HepG2 (cell line): ENCODE data around the gene EML2.

Source experiments
- CTCF ChIP-seq: sonication (generic); formaldehyde crosslinking; IDR thresholded peaks from 2 replicates; pipeline ENCODE4 v1.5.0; 2020; ENCODE audit warnings: mild to moderate bottlenecking, missing genetic modification reagents, moderate library complexity
- DPF2 ChIP-seq: sonication (generic); formaldehyde crosslinking; IDR thresholded peaks from 2 replicates; pipeline ENCODE4 v1.4.0; 2020; ENCODE audit warnings: mild to moderate bottlenecking, low read depth, missing genetic modification reagents, borderline replicate concordance
- EP300 ChIP-seq, 3 experiments: sonication (generic) in 1 of 3; formaldehyde crosslinking in 1 of 3; IDR thresholded peaks; 2 replicates each; pipeline versions ENCODE4 v1.5.1 to v1.6.1; 2011 to 2020; ENCODE audit warnings: low read depth in 2 of 3, low read length in 2 of 3, borderline replicate concordance in 1 of 3, improper control_type of control experiment in 1 of 3, mild to moderate bottlenecking in 1 of 3, missing genetic modification reagents in 1 of 3, moderate library complexity in 1 of 3
- JUND ChIP-seq: sonication (generic); formaldehyde crosslinking; IDR thresholded peaks from 2 replicates; pipeline ENCODE4 v1.8.0; 2022; ENCODE audit warnings: mild to moderate bottlenecking, missing genetic modification reagents
- MAZ ChIP-seq, 2 experiments: sonication (generic) in 1 of 2; formaldehyde crosslinking in 1 of 2; IDR thresholded peaks; 2 replicates each; pipeline versions ENCODE4 v1.5.0 to v1.6.1; 2012 to 2020; ENCODE audit warnings: low read depth in 2 of 2, mild to moderate bottlenecking in 2 of 2, borderline replicate concordance in 1 of 2, improper control_type of control experiment in 1 of 2, low read length in 1 of 2, missing genetic modification reagents in 1 of 2, moderate library complexity in 1 of 2
- MTA3 ChIP-seq: sonication (generic); formaldehyde crosslinking; IDR thresholded peaks from 2 replicates; pipeline ENCODE4 v1.4.0; 2020; ENCODE audit warnings: missing genetic modification reagents
- PLSCR1 ChIP-seq: sonication (generic); formaldehyde crosslinking; IDR thresholded peaks from 2 replicates; pipeline ENCODE4 v1.5.0; 2020; ENCODE audit warnings: missing genetic modification reagents, mild to moderate bottlenecking, borderline replicate concordance
- RELA ChIP-seq: sonication (generic); formaldehyde crosslinking; IDR thresholded peaks from 2 replicates; pipeline ENCODE4 v1.4.0; 2020; ENCODE audit warnings: missing genetic modification reagents
- TF ChIP-seq, protein P1 (sequence below): sonication (generic); formaldehyde crosslinking; conservative IDR thresholded peaks from 2 replicates; pipeline ENCODE4 v1.8.0; 2022; ENCODE audit warnings: low read depth, missing genetic modification reagents
- TF ChIP-seq, protein P2 (sequence below): sonication (generic); formaldehyde crosslinking; IDR thresholded peaks from 2 replicates; pipeline ENCODE4 v1.5.1; 2020; ENCODE audit warnings: mild to moderate bottlenecking, missing genetic modification reagents, moderate library complexity

DNA sequence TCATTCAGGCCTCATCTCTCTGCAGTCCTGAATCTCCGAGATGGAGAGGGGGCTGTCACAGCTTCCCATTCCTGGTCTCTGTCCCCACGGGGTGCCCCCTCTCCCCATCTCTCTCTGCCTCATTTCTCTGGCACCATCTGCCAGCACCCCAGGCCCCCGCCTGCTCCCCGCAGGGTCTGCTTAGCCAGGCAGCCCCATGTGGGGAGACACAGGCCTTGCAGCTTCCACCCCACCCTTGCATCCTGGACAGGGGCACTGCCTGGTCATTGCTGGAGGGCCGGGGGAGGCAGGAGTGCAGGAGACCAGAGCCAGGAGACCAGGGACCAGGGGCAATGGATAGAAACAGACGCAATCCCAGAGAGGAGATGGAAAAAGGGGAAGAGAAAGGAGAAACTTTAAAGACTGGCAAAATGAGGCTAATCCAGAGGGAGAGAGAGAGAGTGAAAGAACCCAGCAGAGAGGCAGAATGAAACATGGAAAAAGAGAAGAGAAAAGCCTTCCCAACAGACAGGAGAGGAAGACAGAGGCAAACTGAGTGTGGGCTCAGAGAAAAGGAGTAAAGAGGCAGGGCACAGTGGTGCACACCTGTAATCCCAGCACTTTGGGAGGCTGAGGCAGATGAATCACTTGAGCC lies 20.0 kb upstream of the EML2 start:
- TF ChIP-seq, protein P1, sequence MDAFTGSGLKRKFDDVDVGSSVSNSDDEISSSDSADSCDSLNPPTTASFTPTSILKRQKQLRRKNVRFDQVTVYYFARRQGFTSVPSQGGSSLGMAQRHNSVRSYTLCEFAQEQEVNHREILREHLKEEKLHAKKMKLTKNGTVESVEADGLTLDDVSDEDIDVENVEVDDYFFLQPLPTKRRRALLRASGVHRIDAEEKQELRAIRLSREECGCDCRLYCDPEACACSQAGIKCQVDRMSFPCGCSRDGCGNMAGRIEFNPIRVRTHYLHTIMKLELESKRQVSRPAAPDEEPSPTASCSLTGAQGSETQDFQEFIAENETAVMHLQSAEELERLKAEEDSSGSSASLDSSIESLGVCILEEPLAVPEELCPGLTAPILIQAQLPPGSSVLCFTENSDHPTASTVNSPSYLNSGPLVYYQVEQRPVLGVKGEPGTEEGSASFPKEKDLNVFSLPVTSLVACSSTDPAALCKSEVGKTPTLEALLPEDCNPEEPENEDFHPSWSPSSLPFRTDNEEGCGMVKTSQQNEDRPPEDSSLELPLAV (CRISPR knock-in tag) = no peak
- TF ChIP-seq PLSCR1 (CRISPR knock-in tag) (no peak), MTA3 (no peak), DPF2 (CRISPR knock-in tag) (no peak), EP300 (IDR thresholded peaks at IDR 0.05; ENCODE audit: low read depth in 2 of 2, low read length in 2 of 2) (no peak), EP300 (CRISPR knock-in tag; IDR thresholded peaks at IDR 0.05; ENCODE audit: borderline replicate concordance) (no peak), RELA (CRISPR knock-in tag) (no peak), CTCF (no peak), MAZ (IDR thresholded peaks at IDR 0.05; ENCODE audit: borderline replicate concordance, low read depth, low read length) (no peak), MAZ (CRISPR knock-in tag; IDR thresholded peaks at IDR 0.05; ENCODE audit: low read depth) (no peak), JUND (no peak)
- TF ChIP-seq, protein P2, sequence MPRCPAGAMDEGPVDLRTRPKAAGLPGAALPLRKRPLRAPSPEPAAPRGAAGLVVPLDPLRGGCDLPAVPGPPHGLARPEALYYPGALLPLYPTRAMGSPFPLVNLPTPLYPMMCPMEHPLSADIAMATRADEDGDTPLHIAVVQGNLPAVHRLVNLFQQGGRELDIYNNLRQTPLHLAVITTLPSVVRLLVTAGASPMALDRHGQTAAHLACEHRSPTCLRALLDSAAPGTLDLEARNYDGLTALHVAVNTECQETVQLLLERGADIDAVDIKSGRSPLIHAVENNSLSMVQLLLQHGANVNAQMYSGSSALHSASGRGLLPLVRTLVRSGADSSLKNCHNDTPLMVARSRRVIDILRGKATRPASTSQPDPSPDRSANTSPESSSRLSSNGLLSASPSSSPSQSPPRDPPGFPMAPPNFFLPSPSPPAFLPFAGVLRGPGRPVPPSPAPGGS (CRISPR knock-in tag) = no peak
